ENCODE data around the gene TMEM72.

The TMEM72 gene

GRCh38 chr10:44933451-44934321 lies 22.5 kb downstream of the TMEM72 start:
- no peak for DNase-seq (ENCODE audit: low read depth in 2 of 2)

- no peak for DNase-seq (ENCODE audit: low read depth in 2 of 2)
These were observed 23.5 kb downstream of the TMEM72 start for GRCh38 chr10:44934416-44935200.

GRCh38 chr10:44935201-44935965 lies 24.2 kb downstream of the TMEM72 start:
- no peak for DNase-seq (ENCODE audit: low read depth in 2 of 2)

- DNase-seq (ENCODE audit: low read depth in 2 of 2) = no peak
These were observed 24.8 kb downstream of the TMEM72 start for GRCh38 chr10:44935966-44936295.

GRCh38 chr10:44936314-44936975 lies 25.3 kb downstream of the TMEM72 start:
- DNase-seq (ENCODE audit: low read depth in 2 of 2) = no peak

- no peak for DNase-seq (ENCODE audit: low read depth in 2 of 2)
These were observed 26.3 kb downstream of the TMEM72 start for GRCh38 chr10:44937196-44938005.

- DNase-seq (ENCODE audit: low read depth in 2 of 2) = no peak
These were observed 27.8 kb downstream of the TMEM72 start for GRCh38 chr10:44938956-44939355.

GRCh38 chr10:44939691-44940401 lies 28.7 kb downstream of the TMEM72 start:
- no peak for DNase-seq (ENCODE audit: low read depth in 2 of 2)

- no peak for DNase-seq (ENCODE audit: low read depth in 2 of 2)
These were observed 33.2 kb downstream of the TMEM72 start for GRCh38 chr10:44944354-44944753.

GRCh38 chr10:44946205-44946604 lies 35.1 kb downstream of the TMEM72 start:
- DNase-seq (ENCODE audit: low read depth in 2 of 2) = no peak

GRCh38 chr10:44947371-44948152 lies 36.4 kb downstream of the TMEM72 start:
- no peak for DNase-seq (ENCODE audit: low read depth in 2 of 2)

- DNase-seq (ENCODE audit: low read depth in 2 of 2) = no peak
These were observed 37.5 kb downstream of the TMEM72 start for GRCh38 chr10:44948642-44949041.

GRCh38 chr10:44949127-44949802 lies 38.1 kb downstream of the TMEM72 start:
- no peak for DNase-seq (ENCODE audit: low read depth in 2 of 2)

- DNase-seq (ENCODE audit: low read depth in 2 of 2) = no peak
These were observed 38.8 kb downstream of the TMEM72 start for GRCh38 chr10:44949915-44950314.

GRCh38 chr10:44950326-44951225 lies 39.4 kb downstream of the TMEM72 start:
- DNase-seq (ENCODE audit: low read depth in 2 of 2) = no peak

- DNase-seq (ENCODE audit: low read depth in 2 of 2) = no peak
These were observed 40.6 kb downstream of the TMEM72 start for GRCh38 chr10:44951576-44952226.

GRCh38 chr10:44952779-44953231 lies 41.7 kb downstream of the TMEM72 start:
- no peak for DNase-seq (ENCODE audit: low read depth in 2 of 2)
